Fibroblast of skin of back (primary cell): ENCODE results near the gene CYBB.
A peak's percentile ranks its signal among the peaks of the same experiment; 100 is the strongest.

Experiments
- DNase-seq: peaks from one replicate; pipeline ENCODE4 v3.0.0-alpha.2; 2013

Gene CYBB

DNA sequence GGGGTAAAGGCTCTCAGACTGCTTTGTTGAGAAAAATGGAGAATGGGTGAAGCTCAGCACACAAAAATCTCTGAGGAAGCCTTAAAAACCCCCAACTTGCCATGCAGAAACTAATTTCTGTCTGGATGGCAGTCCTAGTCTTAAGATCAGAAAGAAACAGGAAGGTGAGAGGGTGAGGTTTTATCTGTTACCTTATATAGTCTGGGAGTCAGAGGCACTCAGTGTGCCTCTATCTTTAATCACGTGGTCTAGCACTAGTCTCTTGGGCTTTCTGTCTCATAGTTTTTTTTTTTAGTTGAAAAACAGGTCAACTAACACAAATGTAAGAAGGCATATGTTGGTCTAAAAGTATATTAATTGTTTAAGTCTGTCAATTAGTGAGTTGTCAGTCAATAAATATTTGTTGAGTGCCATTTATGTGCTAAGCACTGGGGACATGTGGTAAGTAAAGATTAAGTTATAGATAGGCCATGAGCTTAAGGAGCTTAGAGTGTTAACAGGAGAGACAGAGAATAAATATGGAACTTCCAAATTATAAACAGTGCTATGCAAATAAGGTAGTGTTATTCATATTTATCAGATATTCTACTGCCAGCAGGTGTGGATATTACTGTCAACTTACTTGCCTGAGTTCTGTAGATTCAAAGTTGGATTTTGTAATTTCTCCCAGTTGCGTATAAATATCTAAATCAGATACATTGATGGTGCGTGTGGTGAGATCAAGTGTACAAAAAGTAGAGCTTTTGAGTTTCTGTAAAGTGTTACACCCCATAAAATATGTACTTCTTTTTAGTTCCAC lies 7.0 kb downstream of the CYBB start:
- DNase-seq, result no peak

DNA sequence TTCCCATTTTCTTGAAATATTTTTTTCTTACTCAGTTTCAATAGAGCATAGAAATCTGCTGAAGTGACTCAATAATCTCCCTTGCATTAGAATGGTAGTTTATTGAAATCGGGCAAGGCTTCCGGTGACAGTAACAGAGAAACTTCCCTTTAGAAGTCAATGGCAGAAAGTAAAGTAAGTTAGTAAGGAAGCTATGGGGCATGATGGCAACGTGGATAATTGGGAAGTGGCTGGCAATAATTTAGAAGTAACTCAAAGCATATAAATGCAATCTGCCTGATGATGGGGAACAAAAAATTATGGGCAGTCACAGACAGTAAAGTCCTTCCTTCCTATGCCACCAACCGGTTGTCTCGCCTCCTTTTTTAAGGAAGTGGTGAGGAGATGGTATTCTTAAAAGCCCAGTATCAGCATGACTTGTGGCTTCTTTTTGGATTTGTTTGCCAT lies 7.6 kb downstream of the CYBB start:
- DNase-seq, result no peak

DNA sequence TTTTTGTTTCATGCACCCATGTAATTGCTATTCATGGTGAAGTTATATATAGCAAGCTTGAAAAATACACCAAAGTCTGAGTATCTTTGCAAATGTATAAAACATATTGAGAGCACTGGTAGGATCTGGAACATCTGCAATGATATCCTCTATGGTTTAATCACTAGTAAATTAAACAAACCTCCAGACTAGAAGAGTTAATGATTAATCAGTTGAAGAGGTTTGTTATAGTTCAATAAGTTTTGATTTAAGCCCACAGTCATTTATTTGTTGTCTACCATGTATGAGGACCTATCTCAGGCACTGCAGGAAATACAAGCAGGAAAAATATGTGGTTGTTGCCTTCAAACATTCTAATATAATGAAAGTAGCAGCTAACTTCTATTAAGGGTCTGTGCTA lies 16.5 kb downstream of the CYBB start:
- no peak for DNase-seq

DNA sequence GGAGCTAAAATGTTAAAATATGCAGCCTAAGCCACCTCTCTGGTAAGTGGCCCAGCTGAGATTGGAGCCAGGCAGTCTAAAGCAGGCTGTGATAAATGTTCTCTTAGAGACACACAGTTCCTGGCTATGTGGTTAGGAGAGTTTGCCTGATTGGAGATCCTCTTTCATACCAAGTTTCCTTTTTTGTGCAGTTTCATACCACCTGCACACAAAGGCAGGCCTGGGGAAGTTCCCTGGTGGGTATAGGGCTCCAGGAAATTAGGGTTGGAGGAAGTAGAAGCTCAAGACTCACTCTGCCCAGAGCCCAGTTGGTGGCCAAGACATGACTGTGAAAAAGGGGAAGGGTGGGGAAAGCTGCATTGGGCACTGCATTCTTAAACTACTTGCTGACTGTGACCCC lies 16.9 kb downstream of the CYBB start:
- DNase-seq, result no peak

DNA sequence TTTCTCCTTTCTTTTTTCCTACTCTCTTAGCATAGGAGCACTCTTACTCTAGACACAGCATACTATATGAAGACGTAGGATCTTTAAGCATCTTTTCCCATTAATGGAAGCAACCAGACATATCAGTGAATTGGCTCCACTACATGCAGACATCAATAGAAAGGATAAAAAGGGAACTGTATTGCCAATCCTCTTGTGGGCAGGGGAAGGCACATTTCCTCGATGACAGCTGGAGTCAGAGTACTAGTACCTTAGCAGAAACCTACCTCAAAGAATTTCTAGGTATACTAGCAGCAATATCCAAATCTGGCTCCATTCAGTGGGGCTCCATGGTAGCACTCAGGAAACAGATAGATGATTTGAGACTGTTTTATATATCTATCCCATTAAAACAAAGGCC lies 20.1 kb downstream of the CYBB start:
- DNase-seq, result no peak

DNA sequence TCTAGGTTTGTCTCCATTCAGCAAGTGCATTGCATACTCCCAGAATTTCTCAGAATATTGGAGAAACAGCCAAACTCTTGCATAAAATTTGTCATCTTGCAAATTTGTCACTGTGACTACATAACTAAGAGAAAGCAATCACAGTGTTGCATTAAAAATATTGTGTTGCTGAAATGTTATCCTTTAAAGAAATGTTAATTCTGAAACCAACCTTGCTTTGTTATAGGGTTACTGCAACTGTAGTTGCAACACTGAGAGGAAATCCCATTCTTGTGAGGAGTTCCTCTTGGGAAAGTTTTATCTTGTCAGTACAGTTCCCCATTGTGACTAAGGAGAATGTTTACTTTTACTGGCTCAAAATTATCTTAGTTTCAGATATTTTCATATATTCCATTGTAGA lies 20.9 kb downstream of the CYBB start:
- DNase-seq, result no peak

DNA sequence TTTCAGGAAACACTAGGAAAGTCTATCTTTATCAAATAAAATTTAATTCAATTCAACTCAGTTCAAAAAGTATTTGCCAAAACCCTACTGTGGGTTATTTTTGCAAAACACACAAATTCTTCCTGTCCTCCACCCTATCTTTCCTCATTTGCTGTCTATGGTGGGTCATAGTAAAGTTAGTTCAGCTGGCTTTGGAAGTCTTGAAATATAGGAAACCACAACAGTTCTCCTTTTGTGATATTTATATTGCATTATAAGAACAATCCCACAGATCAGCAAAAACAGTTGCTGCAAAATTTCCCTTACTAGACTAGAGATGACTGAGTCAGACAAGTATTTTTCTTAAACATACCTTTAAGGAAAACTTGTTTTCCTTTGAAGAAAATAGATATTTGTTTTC lies 22.2 kb downstream of the CYBB start:
- no peak for DNase-seq

DNA sequence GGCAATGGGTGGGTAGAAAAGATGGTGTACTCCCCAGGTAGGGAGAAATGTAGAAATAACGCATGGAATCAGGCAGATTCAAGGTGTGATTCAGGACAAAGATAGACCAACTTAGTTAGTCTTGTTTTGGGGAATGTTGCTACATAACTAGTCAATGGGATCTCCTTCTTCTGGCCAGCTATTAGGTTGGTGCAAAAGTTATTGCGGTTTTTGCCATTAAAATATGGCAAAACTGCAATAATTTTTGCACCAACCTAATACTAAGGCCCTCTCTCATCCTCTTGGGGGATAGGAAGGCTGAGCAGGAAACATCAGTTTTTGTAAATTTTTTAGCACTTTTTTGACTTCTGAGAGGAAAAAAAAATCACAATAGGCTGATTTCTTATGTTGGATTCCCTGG lies 23.2 kb downstream of the CYBB start:
- no peak for DNase-seq

DNA sequence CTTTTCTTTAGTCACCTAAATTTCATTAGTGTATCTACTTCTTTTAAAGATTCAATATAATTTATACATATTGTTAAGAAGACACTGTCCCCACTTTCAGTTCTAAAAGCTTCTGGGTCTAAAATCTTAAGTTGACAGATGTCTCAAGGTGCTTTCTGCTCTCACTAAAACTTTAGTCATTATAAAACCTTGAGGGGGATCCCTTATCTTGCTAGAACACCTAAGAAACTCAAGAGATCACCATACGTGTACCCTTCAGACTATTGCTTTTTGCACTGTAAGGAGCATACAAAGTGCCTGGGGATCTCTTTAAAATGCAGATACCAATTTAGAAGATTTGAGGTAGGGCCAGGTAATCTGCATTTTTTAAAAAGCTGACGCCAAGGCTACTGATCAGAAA lies 30.1 kb downstream of the CYBB start:
- DNase-seq, result no peak

DNA sequence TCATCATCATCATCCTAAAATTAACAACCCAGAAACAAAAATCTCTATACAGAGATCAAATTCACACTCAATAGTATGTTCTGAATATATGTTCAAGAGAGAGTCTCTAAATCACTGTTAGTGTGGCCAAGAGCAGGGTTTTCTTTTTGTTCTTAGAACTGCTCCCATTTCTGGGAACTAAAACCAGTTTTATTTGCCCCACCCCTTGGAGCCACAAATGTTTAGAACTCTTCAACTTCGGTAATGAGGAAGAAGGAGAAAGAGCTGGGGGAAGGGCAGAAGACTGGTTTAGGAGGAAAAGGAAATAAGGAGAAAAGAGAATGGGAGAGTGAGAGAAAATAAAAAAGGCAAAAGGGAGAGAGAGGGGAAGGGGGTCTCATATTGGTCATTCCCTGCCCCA lies 32.3 kb downstream of the CYBB start:
- DNase-seq, result no peak

DNA sequence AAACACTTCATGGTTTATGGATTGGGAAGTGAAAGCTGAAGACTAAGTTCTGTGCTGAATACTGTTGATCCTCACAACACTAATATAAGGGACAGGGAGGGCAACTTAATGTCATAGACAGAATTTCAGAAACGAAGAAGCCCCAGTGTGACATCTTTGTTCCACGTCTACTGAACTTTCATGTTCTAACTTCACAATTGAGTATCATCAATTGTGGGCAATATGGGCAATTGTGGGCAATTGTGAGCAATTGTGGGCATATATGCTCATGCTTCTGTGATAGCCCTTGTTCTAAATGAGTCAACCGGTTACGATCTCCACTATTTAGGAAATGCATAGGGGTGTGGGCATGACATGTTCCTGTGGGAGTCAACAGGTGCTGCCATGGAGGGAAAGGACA lies 33.7 kb downstream of the CYBB start:
- no peak for DNase-seq

DNA sequence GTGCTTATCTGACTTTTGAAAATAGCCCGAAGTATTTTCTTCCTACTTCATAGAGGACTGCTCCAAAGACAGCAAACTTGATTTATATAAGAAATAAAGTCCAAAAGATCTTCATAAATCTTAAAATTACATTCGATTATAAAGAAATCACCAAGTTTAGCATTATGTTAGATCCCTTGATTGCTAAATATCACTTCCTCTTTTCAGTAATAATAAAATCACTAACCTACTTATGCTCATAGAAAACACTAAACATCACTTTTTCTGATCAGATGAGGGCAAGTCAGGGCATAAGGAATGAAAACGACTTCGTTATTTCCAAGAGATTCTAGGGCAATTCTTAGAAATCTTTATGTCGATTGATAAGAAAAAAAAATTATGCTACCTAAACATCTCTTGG lies 35.5 kb downstream of the CYBB start:
- no peak for DNase-seq

DNA sequence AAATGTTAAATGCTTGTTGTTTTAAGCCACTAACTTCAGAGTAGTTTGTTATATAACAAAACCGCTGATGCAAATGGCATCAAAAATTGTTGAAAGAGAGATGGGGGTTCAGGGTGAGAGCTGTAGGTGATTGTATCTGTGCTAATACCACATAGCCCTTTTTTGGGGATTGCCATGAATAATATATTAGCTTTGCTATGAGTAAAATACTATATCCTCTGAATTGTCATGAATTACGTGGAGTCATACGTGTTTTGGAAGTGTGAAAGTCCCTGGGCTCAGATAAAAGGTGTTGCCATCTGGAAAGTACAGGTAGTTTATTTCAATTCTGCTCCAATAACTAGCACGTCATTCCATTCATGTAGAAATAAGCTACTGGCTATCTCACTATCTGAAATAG lies 36.9 kb downstream of the CYBB start:
- DNase-seq, result no peak

DNA sequence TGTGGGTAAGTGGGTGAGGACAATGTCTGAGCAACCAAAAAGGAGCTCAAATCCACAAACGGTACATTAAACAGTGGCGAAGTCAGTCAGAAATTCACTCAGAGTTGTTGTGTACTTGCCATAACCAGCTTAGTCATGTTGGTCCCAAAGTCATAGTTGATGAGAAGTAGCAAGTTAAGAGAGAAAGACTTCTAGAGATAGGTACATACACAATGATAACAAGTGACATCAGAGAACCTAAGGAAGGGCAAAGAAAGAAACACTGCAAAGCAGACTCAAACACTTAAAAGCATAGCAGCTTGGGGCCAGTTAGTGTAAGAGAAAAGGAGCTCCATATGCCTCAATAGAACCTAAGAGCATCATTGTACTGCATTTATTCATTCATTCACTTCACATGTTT lies 37.3 kb downstream of the CYBB start:
- no peak for DNase-seq

DNA sequence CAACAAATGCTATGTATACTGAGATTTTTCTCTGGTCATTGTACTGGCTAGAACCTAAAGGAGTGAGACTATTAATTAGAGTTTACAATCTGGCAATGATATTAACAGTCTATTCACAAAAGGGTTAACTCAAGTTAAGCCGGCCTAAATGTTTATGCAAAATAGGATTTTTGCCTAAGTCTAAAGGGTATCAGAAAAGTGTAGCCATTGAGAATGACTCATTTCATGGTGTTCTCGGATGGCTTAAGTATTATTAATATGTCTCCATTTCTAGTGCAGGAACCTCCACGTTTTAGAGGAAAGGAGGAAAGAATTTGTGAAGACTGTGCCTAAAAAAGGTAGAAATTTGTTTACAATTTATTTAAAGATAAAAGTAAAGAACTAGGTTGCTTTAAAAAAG lies 37.7 kb downstream of the CYBB start:
- DNase-seq, result no peak

DNA sequence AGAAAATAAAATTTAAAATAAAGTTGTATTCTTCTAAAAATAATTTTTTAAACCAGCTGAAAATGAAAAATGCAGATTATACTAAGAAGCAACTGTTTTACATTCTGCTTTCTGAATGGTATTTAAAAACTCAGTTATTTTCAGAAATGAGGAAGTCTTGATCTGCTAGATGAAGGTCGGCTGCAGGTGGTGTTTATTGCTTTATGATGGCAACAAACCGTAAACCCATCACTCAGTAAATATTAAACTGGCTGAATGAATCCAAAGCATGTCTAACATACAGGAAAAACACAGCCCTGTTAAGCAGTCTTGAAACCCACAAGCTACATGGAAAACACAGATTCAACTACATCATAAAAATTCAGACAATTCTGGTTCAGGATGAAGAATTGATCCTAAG lies 38.2 kb downstream of the CYBB start:
- DNase-seq, result no peak

DNA sequence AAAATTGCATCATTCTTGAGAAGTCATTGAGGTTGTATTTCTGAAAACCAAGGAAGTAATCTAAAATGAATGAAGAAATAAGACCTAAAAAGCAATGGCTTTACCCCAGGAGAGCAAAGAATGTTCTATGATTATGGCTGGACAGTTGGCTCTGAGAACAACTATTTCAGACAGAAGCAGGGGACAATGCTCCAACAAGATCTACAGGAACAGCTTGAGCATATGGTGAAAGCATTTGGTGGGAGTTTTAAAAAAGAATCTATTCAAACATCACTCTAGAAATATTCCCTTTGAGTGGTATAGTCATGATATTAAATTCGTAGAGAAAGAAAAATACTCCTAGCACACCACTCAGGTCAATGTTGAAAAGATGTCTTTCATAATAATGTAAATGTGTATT lies 40.8 kb downstream of the CYBB start:
- DNase-seq, result no peak

DNA sequence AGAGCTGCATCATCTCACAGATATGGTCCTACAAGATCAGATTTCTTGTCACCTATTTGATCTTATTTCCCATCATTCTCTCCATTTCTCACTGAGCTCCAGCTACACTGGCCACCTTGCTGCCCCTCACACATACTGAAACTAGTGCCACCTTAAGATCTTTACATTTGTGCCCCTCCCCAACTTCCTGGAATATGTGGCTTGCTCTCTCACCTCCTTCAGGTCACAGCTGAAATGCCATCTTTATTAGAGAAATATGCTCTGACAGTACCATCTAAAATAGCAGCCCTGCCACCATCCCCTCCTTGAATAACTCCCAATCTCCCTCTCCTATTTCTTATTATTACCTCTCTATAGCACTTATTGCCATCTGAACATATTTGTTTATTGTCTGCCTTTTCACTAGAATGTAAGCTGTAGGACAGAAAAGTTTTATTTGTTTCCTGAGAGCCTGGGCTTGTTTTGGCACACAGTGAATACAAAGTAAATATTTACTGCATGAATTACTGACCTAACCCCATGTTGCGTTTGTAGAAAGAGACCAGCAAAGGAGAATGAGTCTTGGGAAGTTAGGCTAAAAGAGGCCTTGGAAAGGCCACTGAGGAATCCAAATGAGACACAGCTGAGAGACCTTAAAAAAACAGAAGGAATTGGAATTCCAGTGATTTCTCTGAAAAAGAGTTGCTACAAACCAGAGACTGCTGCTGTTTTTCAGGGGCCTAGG lies 44.8 kb downstream of the CYBB start:
- no peak for DNase-seq

DNA sequence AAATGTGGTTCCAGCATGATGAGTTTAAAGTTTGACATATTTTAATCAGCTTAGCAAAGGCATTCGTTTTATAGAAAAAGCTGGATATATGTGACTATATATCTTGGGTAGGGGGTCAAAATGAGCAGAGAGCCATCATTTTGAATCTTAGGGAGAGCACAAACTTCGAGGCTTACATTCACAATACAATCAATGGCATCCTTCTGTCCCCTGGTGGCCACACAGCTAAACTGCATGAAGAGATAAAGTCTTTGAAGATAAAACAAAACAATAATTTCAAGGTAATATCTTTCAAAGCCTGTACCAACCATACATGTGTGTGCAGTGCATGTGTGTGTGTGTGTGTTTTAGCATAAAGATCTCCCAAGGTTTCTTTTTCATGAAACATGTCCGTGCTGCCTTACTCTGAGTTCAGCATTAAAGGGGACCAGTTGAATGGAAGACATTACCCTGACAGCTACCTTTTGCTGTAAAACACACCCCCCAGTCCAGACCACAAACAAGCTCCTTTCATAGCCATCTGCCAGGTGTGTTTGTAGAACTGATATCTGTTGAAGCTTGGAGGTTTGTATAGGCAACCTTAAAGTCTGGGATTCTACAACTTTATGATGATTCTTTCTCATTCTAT lies 45.5 kb downstream of the CYBB start:
- DNase-seq, result peak; percentile 30

DNA sequence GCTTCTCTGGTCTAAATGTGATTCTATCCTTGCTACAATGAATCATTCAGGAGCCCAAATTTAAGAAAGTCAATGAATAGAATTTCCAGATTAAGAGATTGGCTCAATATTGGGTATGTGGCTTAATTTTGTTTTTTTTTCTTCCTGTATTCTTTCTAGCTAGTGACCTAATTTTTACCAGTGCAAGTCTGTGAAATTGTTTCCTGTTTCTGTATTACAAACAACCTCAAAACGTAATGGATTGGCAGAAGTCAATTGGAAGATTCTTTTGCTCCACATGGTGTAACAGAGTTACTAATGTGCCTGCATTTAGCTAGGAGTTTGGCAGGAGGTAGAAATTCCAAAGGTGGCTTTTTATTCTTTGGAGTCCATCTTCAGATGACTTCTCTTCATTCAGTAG lies 49.9 kb downstream of the CYBB start:
- DNase-seq, result no peak

DNA sequence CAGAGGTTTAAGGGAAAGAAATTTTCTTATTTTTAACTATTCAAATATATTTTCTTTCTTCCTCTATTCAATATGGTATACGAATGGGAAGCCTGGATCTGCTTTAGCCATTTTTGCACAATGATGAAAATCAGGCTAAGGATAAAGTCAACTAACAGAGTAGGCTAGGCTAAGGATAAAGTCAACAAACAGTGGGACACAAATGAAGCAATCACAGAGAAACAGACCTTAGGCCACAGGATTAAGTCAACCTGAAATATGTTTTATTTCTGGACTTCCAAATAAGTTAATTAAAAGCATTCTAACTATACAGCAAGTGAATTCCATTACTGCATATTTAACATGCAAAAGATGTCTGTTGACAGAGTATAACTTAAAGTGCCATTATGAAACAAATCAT lies 50.5 kb downstream of the CYBB start:
- no peak for DNase-seq

DNA sequence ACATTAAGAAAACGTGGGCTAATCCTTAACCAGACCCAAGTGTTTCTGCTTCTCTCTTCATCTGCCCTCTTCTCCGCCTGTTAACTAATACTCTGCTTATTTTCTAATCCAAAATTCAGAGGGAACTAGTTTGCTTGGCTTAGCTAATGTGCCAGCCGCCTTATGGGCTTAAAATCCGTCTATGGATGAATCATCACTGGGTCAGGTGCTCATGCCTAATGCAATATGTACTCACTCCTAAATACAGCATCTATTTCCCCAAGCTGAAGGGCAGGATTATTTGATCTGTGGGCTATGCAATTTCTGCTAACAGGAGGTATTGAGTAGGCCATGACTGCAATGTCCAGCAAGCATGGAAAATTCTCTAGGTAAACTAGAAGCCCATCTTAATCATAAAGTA lies 55.1 kb downstream of the CYBB start:
- DNase-seq, result no peak

DNA sequence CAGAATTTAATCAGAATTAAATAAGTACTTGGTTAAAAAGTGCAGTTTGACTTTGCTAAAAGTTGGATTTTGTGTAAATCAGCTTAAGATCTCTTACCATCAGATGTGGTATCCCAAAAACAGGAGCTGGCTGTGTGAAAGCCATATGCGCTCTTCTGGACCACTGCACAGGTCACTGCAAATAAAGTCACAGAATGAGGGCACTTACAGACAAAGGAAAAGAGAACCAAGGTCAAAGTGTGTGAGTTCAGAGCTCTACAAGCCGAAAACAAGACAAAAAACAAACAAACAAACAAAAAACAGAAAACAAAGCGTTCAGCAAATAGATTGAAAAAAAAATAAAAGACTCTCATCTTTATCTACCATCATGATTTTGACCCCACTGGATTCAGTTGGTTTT lies 61.1 kb downstream of the CYBB start:
- no peak for DNase-seq

DNA sequence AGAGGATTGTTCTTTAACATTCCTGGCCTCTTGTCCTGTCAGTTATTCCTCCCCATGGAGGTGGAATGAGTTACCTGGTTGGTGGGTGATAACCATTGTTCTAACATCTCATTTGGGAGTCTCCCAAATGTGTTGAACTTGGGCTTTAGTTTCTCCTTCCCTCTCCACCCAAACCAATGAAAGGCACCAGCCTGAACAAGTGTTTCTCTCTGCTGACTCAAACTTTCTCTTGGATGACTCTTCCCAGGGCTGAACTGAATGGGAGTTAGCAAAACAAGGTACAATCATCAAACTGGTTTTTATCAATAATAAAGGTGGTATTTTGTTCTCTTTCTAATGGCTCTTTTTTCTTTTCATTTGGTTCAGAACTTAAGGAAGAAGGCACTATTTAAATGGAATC lies 64.8 kb downstream of the CYBB start:
- DNase-seq, result no peak
